B cell (primary cell): Measurements from ENCODE around the gene NUDT16L1. TPM values are rescaled to one million over a fixed set of nuclear protein-coding genes. Genes with fewer than 3 reads are reported as not detected.

ENCODE experiments used
- ATAC-seq: fragments of 200-7000 bp; cut with Tn5 transposase; one replicate; pipeline ENCODE4 v1.10.0; 2021; ENCODE audit warnings: low read depth, mild to moderate bottlenecking, moderate number of reproducible peaks, moderate library complexity
- CTCF ChIA-PET: fragments of 350-600 bp; sonication (Branson Sonifier 250); formaldehyde crosslinking; loops from one replicate; lab custom pipeline; 2021; ENCODE audit warnings: antibody characterized with exemption, inconsistent platforms; lab: Charles Lee
- POLR2A ChIA-PET: fragments of 350-600 bp; sonication (Branson Sonifier 250); formaldehyde crosslinking; loops from one replicate; lab custom pipeline; 2021; ENCODE audit warnings: antibody characterized with exemption; lab: Charles Lee
- DNase-seq: peaks from one replicate; pipeline ENCODE4 v3.0.0; 2013
- H2AFZ ChIP-seq: 2 replicates; pipeline ENCODE4 v1.6.1; 2012; ENCODE audit warnings: mild to moderate bottlenecking, low read depth, low read length; ENCODE audit not compliant: insufficient read depth, poor library complexity, severe bottlenecking
- H3K27ac ChIP-seq, 2 donors: 1 replicate in 1 of 2; 2 replicates in 1 of 2; pipeline ENCODE4 v1.5.1; 2012 to 2013; ENCODE audit warnings: low read length in 2 of 2, mild to moderate bottlenecking in 2 of 2, moderate library complexity in 1 of 2
- H3K27me3 ChIP-seq, 4 experiments: fragments of 200-600 bp in 1 of 4; sonication (generic) in 1 of 4; replicated peaks in 1 of 4; 1 replicate in 2 of 4; 2 replicates in 2 of 4; pipeline versions ENCODE4 v1.6.1 to v1.7.0; 2013 to 2016; ENCODE audit warnings: low read length in 3 of 4, mild to moderate bottlenecking in 2 of 4, mixed read lengths in 1 of 4, moderate library complexity in 1 of 4; ENCODE audit not compliant: insufficient read depth in 4 of 4, control insufficient read depth in 3 of 4; ENCODE audit errors: control extremely low read depth in 1 of 4
- H3K36me3 ChIP-seq, 2 experiments: replicated peaks in 1 of 2; 1 replicate in 1 of 2; 2 replicates in 1 of 2; pipeline versions ENCODE4 v1.6.1 to v1.7.1; 2013; ENCODE audit warnings: low read length in 1 of 2; ENCODE audit not compliant: insufficient read depth in 2 of 2, control insufficient read depth in 1 of 2; ENCODE audit errors: control extremely low read depth in 1 of 2, extremely low read depth in 1 of 2
- H3K4me1 ChIP-seq, 2 donors: fragments of 200-600 bp in 1 of 2; sonication (generic) in 1 of 2; 1 replicate in 1 of 2; 2 replicates in 1 of 2; pipeline versions ENCODE4 v1.5.1 to v1.6.1; 2013 to 2017; ENCODE audit warnings: low read length in 2 of 2; ENCODE audit not compliant: control insufficient read depth in 2 of 2, insufficient read depth in 2 of 2
- H3K4me2 ChIP-seq: replicated peaks from 2 replicates; pipeline ENCODE3; 2012; ENCODE audit warnings: mild to moderate bottlenecking, low read depth, low read length; ENCODE audit not compliant: poor library complexity, severe bottlenecking
- H3K4me3 ChIP-seq, 5 experiments: fragments of 200-600 bp in 1 of 5; sonication (generic) in 1 of 5; 1 replicate in 3 of 5; 2 replicates in 2 of 5; pipeline versions ENCODE4 v1.5.1 to v1.7.0; 2011 to 2016; ENCODE audit warnings: low read length in 4 of 5, mild to moderate bottlenecking in 4 of 5, low read depth in 2 of 5, control low read depth in 1 of 5, moderate library complexity in 1 of 5; ENCODE audit not compliant: insufficient read depth in 1 of 5; ENCODE audit errors: control extremely low read depth in 1 of 5, extremely low read depth in 1 of 5
- H3K79me2 ChIP-seq: fragments of 200-600 bp; sonication (generic); one replicate; pipeline ENCODE4 v1.6.0; 2016; ENCODE audit warnings: low read length; ENCODE audit not compliant: control insufficient read depth, insufficient read depth
- H3K9ac ChIP-seq: fragments of 200-600 bp; sonication (generic); 2 replicates; pipeline ENCODE4 v1.6.1; 2017; ENCODE audit warnings: mild to moderate bottlenecking, low read length, moderate library complexity
- H3K9me3 ChIP-seq, 3 donors: one replicate each; pipeline versions ENCODE4 v1.6.1 to v1.7.1; 2013; ENCODE audit warnings: low read length in 2 of 3; ENCODE audit not compliant: control insufficient read depth in 2 of 3, insufficient read depth in 1 of 3; ENCODE audit errors: control extremely low read depth in 1 of 3
- H4K20me1 ChIP-seq: 2 replicates; pipeline ENCODE4 v1.6.0; 2012; ENCODE audit warnings: mild to moderate bottlenecking, low read length; ENCODE audit not compliant: insufficient read depth, control insufficient read depth, poor library complexity, severe bottlenecking
- H3K27ac Mint-ChIP-seq: one replicate; pipeline ENCODE4 v1.8.0; 2021; ENCODE audit warnings: mixed read lengths
- H3K27me3 Mint-ChIP-seq: one replicate; pipeline ENCODE4 v1.8.0; 2021; ENCODE audit warnings: mixed read lengths
- H3K4me1 Mint-ChIP-seq: one replicate; pipeline ENCODE4 v1.8.0; 2021; ENCODE audit warnings: mixed read lengths
- H3K4me3 Mint-ChIP-seq: one replicate; pipeline ENCODE4 v1.8.0; 2021; ENCODE audit warnings: mixed read lengths
- H3K9me3 Mint-ChIP-seq: one replicate; pipeline ENCODE4 v1.8.0; 2022; ENCODE audit warnings: mixed read lengths; ENCODE audit not compliant: insufficient read depth
- EZH2 ChIP-seq: IDR thresholded peaks from 2 replicates; pipeline ENCODE4 v1.6.1; 2012; ENCODE audit warnings: borderline replicate concordance, low read depth, mild to moderate bottlenecking, moderate library complexity, low read length; ENCODE audit not compliant: insufficient read depth, poor library complexity, severe bottlenecking
- WGBS: methylation state at CpG from one replicate; pipeline ENCODE4 v1.1.5; 2013; ENCODE audit warnings: missing lambda C conversion rate; ENCODE audit not compliant: insufficient coverage; 5-methylcytosine and 5-hydroxymethylcytosine counted together
- intact Hi-C: fragments of 100-400 bp; cut with micrococcal nuclease; formaldehyde crosslinking; loops from one replicate; pipeline ENCODE4 v1.10.0; 2022
- polyA plus RNA-seq: library from polyadenylated mRNA; depleted of rRNA; stranded (reverse); fragments of >200 nt; gene quantifications from 2 replicates; pipeline ENCODE4 v1.2.3, GENCODE V29; 2012
- total RNA-seq, 2 donors: library from RNA; stranded (reverse); fragments of 120-200 nt in 1 of 2; gene quantifications; 1 replicate in 1 of 2; 2 replicates in 1 of 2; pipeline versions ENCODE4 v1.2.3 to v1.2.4, GENCODE V29; 2013 to 2022
- TF ChIP-seq, protein P1 (sequence below): fragments of 200-600 bp; IDR thresholded peaks from one replicate; pipeline ENCODE4 v1.8.0; 2022; ENCODE audit warnings: antibody characterized with exemption, mild to moderate bottlenecking

The NUDT16L1 gene
- total and polyA plus RNA-seq, 2 donors (not counting 1 experiment from before 2014, with no cell fraction given): 38.5 to 59.2 TPM

DNA sequence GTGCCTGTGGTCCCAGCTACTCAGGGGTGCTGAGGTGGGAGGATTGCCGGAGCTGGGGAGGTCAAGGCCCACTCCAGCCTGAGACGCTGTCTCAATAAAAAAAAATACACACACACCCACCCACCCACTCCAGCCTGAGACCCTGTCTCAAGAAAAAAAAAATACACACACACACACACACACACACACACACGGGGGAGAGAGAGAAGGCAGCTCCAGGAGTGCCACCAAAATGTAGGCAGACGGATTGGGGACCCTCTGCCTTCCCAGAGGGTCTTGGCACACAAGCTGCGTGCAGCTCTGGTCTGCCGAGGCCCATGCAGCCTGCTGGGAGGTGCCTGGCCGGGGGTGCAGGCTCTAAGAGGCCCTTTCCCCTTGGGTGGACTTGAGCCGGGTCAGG, 5.9 kb upstream of the NUDT16L1 start:
- no peak overlapping the region for H3K4me3 Mint-ChIP-seq
- WGBS: 90% methylated on average over 6 of the region's 8 CpGs

DNA sequence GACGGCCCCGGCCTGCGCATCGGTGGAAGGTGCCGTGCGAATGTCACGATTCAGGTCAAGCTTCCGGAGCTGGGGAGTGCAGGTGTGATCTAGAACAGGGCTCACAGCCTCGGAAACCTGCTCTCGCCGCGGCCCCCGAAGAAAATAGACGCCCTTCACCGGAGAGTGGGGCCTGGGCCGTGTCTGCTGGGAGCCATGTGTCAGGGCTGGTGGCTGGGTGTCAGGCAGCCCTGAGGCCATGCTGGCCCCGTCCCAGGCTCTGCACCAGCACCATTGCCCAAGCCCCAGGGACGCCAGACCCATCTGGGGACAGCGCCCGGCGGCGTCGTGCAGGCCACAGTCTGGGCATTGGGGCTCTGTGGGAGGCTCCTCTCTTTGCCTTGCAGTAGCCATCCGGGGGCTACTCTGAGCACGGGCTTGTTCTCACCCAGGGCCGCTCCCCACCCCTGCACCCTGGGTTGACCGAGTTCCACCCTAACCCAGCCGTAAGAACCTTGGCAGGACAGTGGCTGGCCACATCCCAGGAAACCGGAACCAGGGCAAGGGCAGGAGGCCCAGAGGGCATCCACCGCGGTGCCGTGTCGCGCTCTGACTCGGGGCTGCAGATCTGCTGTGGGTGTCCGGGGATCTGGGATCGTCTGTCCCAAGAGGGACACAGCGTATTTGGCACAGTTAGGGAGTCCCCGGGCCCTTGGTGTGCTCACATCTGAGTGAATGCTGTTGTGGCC, 5.3 kb upstream of the NUDT16L1 start:
- Mint-ChIP-seq H3K4me3 (no peak overlapping the region), H3K9me3 (no peaks in the 10 kb centered on the region), H3K27ac (no peak overlapping the region), H3K27me3 (no peaks in the 10 kb centered on the region), H3K4me1 (peaks cover 9% of the 10 kb centered on the region)
- ATAC-seq (no peak), DNase-seq (no peak)
- Histone ChIP-seq H4K20me1 (no peaks in the 10 kb centered on the region), H3K27me3 (no peaks in the 10 kb centered on the region), H3K4me3 (no peak overlapping the region), H3K9ac (no peak overlapping the region), H3K79me2 (peaks cover 4% of the 10 kb centered on the region), H3K36me3 (peaks cover 0 to 27% of the 10 kb centered on the region in 2 experiments), H3K4me2 (no peak overlapping the region), H3K4me1 (peaks cover 10 to 12% of the 10 kb centered on the region in 2 donors), H2AFZ (no peak overlapping the region), H3K9me3 (no peaks in the 10 kb centered on the region), H3K27ac (no peak overlapping the region)
- POLR2A ChIA-PET: no interaction called here
- intact Hi-C loops: no loop called here
- no peak for TF ChIP-seq EZH2
- TF ChIP-seq, protein P1, sequence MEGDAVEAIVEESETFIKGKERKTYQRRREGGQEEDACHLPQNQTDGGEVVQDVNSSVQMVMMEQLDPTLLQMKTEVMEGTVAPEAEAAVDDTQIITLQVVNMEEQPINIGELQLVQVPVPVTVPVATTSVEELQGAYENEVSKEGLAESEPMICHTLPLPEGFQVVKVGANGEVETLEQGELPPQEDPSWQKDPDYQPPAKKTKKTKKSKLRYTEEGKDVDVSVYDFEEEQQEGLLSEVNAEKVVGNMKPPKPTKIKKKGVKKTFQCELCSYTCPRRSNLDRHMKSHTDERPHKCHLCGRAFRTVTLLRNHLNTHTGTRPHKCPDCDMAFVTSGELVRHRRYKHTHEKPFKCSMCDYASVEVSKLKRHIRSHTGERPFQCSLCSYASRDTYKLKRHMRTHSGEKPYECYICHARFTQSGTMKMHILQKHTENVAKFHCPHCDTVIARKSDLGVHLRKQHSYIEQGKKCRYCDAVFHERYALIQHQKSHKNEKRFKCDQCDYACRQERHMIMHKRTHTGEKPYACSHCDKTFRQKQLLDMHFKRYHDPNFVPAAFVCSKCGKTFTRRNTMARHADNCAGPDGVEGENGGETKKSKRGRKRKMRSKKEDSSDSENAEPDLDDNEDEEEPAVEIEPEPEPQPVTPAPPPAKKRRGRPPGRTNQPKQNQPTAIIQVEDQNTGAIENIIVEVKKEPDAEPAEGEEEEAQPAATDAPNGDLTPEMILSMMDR: no peak
- 95% methylated on average over 38 of the region's 39 CpGs for WGBS
- CTCF ChIA-PET: no interaction called here

More for the DNA sequence above, 5.9 kb upstream of the NUDT16L1 start:
- H3K9me3 Mint-ChIP-seq: no peaks in the 10 kb centered on the region
- Histone ChIP-seq H2AFZ (no peak overlapping the region), H3K79me2 (no peaks in the 10 kb centered on the region), H3K9me3 (no peaks in the 10 kb centered on the region), H4K20me1 (no peaks in the 10 kb centered on the region), H3K4me3 (no peak overlapping the region), H3K4me2 (no peak overlapping the region), H3K36me3 (peaks cover 0 to 27% of the 10 kb centered on the region in 2 experiments), H3K4me1 (peaks cover 4 to 5% of the 10 kb centered on the region in 2 donors), H3K9ac (no peak overlapping the region), H3K27me3 (no peaks in the 10 kb centered on the region), H3K27ac (no peak overlapping the region)
- POLR2A ChIA-PET: no interaction called here
- DNase-seq: no peak
- intact Hi-C loops: no loop called here
- H3K4me1 Mint-ChIP-seq: peaks cover 5% of the 10 kb centered on the region
- TF ChIP-seq, protein P1: no peak
- no peak for TF ChIP-seq EZH2
- no peak overlapping the region for H3K27ac Mint-ChIP-seq
- CTCF ChIA-PET: no interaction called here
- H3K27me3 Mint-ChIP-seq: no peaks in the 10 kb centered on the region
- ATAC-seq: no peak
